ENCODE results near the gene OR4D2.

OR4D2 gene

DNA sequence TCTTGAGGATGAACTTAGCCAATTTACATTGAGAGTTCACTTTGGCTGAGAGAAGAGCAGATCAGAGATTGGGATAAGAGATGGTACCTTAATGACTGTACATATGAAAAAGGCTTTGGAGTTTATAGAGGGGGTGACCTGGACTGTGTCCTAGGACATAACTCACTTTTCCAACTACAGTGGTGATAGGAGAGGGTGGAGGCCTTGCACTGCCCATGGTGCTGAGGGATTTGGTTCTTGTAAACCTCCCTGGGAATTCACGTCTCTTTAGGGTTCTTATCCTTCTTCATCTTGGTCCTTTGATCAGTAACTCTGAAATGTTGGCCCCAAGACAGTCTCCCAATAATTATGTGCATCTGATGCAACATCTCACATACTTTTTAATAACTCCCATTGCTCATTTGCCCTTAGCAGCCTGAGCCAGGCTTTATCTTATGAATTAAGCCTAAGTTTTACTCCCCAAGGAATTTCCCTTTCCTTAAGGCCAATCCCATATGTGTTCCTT lies 18.8 kb upstream of the OR4D2 start, which contains the start of gene OR4D1:
TSS of gene OR4D1 (plus strand) at position 455 of the 505 bp plus-strand sequence. CDS start 6,770 bp downstream, outside the sequence.
- intact Hi-C loops (cut with DNase I; ENCODE audit: low total_unique reads): no loop called here
- Histone ChIP-seq H3K4me1 (no peaks in the 10 kb centered on the region), H3K36me3 (no peaks in the 10 kb centered on the region), H3K27me3 (peaks cover 0 to 9% of the 10 kb centered on the region in 2 donors), H3K27ac (no peak within 1 kb of the TSS), H3K9me3 (peaks cover 0 to 16% (median 14%) of the 10 kb centered on the region in 3 donors), H3K4me3 (no peak within 1 kb of the TSS)
- TF ChIP-seq, protein P1, sequence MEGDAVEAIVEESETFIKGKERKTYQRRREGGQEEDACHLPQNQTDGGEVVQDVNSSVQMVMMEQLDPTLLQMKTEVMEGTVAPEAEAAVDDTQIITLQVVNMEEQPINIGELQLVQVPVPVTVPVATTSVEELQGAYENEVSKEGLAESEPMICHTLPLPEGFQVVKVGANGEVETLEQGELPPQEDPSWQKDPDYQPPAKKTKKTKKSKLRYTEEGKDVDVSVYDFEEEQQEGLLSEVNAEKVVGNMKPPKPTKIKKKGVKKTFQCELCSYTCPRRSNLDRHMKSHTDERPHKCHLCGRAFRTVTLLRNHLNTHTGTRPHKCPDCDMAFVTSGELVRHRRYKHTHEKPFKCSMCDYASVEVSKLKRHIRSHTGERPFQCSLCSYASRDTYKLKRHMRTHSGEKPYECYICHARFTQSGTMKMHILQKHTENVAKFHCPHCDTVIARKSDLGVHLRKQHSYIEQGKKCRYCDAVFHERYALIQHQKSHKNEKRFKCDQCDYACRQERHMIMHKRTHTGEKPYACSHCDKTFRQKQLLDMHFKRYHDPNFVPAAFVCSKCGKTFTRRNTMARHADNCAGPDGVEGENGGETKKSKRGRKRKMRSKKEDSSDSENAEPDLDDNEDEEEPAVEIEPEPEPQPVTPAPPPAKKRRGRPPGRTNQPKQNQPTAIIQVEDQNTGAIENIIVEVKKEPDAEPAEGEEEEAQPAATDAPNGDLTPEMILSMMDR (IDR thresholded peaks at IDR 0.05): no peak
- no peak for DNase-seq

DNA sequence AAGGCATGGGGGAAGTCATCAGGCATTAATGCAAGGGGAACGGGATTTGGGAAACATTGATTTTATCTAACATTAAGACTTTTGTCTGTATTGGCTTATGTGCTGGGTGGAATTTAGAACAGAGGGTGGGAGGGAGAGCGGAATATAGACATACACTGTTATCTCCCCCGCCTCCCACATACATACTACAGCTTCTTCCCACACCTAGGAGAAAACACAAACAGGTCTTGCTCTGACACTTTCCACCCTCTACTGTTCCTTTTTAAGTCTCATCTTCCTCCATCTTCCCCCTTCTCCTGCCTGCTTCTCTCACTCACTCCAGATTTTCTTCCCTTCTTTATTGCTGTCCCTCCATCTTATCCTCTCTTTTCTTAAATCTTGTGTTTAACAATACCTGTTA lies 18.2 kb upstream of the OR4D2 start:
- peaks cover 0 to 11% of the 10 kb centered on the region in 2 donors for H3K27me3 ChIP-seq
- no peaks in the 10 kb centered on the region for H3K36me3 ChIP-seq
- no peak overlapping the region for H3K4me3 ChIP-seq
- DNase-seq: no peak
- TF ChIP-seq, protein P1 (IDR thresholded peaks at IDR 0.05): no peak
- H3K27ac ChIP-seq: no peak overlapping the region
- intact Hi-C loops (cut with DNase I; ENCODE audit: low total_unique reads): no loop called here
- H3K4me1 ChIP-seq: no peaks in the 10 kb centered on the region
- peaks cover 0 to 14% (median 13%) of the 10 kb centered on the region in 3 donors for H3K9me3 ChIP-seq

DNA sequence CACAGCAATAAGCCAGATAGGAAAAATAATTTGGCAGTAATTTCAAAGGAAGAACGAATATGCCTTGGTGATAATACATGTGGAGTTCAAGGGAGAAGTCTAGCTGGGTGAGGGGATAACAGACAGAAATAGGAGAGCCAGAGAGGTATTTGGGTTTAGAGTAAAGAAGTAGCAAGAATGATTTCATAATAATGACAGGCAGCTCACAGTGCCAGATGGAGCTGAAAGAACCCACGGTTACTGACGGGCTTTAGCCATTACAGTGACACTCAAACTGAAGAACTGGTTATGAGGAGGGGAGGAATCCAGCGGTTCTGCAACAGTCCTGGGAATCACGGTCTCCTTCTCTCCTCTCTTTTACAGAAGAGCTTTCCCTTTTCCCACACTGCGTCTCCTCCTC lies 16.4 kb upstream of the OR4D2 start:
- no peak overlapping the region for H3K27ac ChIP-seq
- TF ChIP-seq, protein P1 (IDR thresholded peaks at IDR 0.05): no peak
- no peak for DNase-seq
- intact Hi-C loops (cut with DNase I; ENCODE audit: low total_unique reads): no loop called here
- no peaks in the 10 kb centered on the region for H3K36me3 ChIP-seq
- no peak overlapping the region for H3K4me3 ChIP-seq
- no peaks in the 10 kb centered on the region for H3K9me3 ChIP-seq
- no peaks in the 10 kb centered on the region for H3K4me1 ChIP-seq
- H3K27me3 ChIP-seq: peaks cover 0 to 14% of the 10 kb centered on the region in 2 donors

DNA sequence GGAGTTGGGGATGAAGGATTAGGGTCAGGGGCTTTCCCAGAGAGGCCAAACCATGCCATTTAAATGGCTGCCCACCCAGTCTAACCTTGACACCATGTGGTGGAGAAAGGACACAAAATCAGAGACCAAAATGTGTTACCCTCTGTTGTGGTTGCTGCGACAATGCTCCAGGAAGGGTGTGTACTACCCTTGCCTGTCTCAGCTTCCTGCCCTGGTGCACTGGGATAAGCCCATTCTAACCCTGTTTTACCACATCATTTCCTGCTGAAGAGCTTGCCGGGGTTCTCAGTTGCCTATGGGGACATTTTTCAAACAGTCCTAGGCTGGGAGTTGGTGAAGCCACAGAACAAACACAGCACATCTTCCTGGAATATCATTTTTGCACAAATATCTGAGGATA lies 13.7 kb upstream of the OR4D2 start:
- Histone ChIP-seq H3K27me3 (peaks cover 0 to 37% of the 10 kb centered on the region in 2 donors), H3K27ac (no peak overlapping the region), H3K4me3 (no peak overlapping the region), H3K4me1 (peaks cover 0 to 9% (median 4%) of the 10 kb centered on the region in 4 donors), H3K9me3 (no peaks in the 10 kb centered on the region), H3K36me3 (no peaks in the 10 kb centered on the region)
- no peak for DNase-seq
- TF ChIP-seq, protein P1 (IDR thresholded peaks at IDR 0.05): no peak
- intact Hi-C loops (cut with DNase I; ENCODE audit: low total_unique reads): no loop called here

DNA sequence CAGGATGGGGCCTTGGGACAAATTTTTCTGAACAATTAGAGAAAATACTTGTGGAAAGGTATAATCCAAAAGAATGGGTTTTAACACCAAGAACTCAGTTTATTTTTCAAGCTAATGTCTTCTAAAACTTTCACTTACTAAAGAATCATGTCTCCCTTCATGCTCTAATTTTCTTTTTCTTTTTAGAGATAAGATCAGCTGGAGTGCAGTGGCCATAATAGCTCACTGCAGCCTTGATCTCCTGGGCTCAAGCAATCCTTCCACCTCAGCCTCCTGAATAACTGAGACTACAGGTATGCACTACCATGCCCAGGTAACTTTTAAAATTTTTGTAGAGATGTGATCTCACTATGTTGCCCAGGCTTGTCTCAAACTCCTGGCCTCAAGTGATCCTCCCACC lies 13.1 kb upstream of the OR4D2 start:
- Histone ChIP-seq H3K27me3 (peaks cover 0 to 37% of the 10 kb centered on the region in 2 donors), H3K4me1 (peaks cover 0 to 9% (median 4%) of the 10 kb centered on the region in 4 donors)

More for the DNA sequence above, 13.1 kb upstream of the OR4D2 start:
- no peak for DNase-seq
- Histone ChIP-seq H3K36me3 (no peaks in the 10 kb centered on the region), H3K27ac (no peak overlapping the region), H3K4me3 (no peak overlapping the region), H3K9me3 (no peaks in the 10 kb centered on the region)
- intact Hi-C loops (cut with DNase I; ENCODE audit: low total_unique reads): no loop called here
- TF ChIP-seq, protein P1 (IDR thresholded peaks at IDR 0.05): no peak

Measured in tibial artery (tissue), 4 donors.